COLO829 (cell line): ENCODE data around the gene EEIG1.
A peak's percentile ranks its signal among the peaks of the same experiment; 100 is the strongest.
"Not testable (repeated sequence)": the region's sequence is repeated elsewhere in the genome, so short reads cannot be mapped to it uniquely, and the experiment has no call there.

ENCODE experiments used
- DNase-seq: peaks from one replicate; pipeline ENCODE4 v3.0.0; 2012; ENCODE audit warnings: low spot score

Gene EEIG1

DNA sequence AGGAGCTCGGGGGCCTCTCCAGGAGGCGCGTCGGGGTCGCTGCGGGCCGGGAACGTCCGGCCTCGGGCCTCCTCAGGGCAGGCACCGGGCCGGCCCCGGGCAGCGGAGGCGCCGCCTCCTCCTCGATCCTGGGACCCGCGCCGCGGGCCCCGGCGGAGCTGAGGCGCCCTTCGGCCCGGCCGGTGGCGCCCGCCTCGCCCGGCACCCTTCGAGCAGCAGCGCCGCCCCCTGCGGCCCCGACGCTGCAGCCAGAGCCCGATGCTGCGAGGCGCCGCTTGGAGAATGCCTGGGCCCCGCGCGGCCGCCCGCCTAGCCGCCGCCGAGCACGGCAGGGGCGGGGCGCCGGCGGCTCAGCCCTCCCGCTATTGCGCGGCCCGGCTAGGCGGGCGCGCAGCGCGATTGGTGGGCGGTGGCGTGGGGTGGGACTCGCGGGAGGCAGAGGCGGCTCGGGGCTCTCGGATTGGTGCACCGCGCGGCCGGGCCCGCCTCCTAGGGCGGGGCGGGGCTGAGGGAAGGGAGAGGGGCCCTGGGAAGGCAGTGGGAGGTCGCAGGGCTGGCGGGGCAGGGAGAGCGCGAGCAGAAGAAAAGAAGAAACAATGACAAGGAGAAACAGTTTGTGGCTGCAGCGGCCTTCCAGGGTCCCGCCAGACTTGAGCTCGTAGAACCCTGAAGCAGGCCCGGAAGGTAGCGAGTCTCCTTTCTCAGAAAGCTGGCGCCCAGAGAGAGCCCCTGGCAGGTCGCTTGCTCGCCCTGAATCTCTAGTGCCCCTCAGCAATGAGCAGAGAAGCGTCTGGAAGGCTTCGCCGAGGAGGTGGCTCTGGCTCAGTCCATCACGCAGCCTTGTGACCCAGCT, at the start of gene EEIG1:
TSS of gene EEIG1 (minus strand) at position 284 of the 853 bp plus-strand sequence. CDS start 852 bp downstream, outside the sequence.
- DNase-seq, result peak; percentile 94

DNA sequence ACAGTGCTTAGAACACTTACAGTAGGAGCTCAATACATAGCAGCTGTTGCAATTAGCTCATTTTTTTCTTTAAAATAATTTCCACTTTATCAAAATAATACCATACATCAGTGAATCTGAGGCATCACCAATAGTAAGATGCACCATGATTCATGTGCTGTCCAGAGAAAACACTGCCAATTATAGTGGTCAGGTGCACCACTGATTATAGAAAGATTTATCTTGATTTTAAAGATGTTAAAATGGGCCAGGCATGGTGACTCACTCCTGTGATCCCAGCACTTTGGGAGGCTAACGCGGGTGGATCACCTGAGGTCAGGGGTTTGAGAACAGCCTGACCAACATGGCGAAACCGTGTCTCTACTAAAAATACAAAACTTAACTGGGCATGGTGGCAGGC, 46.9 kb upstream of the EEIG1 start:
- DNase-seq, result no peak

DNA sequence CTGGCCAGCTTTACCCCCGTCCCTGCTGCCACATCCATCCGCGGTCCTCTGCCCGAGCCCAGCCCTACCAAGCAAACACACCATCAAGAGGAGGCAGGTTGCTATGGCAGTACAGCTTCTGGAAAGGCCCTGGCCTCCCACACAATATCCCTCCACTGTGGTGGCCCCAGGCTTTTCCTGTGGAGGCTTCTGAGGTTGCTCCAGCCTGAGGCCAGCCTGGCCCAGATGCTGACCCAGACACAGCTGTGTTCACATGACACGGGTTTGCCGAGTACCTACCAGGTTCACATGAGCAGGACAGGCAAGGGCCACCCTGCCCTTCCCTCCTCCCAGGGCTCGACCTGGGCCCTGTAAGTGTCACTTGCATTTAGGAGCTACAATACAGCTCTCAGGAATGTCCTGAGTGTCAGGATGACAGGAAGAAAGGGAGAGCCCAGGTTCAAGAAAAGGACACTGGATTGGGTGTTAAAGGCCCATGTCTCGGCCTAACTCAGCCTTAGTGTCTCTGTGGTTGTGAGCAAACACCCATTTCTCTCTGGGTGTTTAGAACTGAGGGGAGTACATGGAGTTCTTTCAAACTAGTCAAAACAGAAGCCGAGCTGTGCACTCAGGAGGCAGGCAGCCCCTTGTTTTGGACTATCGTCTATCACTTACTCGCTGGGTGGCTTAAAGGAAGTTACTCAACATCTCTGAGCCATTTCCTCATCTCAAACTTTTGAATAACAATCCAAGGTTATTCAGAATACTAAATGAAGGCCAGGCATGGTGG, 46.2 kb upstream of the EEIG1 start:
- DNase-seq, result no peak

DNA sequence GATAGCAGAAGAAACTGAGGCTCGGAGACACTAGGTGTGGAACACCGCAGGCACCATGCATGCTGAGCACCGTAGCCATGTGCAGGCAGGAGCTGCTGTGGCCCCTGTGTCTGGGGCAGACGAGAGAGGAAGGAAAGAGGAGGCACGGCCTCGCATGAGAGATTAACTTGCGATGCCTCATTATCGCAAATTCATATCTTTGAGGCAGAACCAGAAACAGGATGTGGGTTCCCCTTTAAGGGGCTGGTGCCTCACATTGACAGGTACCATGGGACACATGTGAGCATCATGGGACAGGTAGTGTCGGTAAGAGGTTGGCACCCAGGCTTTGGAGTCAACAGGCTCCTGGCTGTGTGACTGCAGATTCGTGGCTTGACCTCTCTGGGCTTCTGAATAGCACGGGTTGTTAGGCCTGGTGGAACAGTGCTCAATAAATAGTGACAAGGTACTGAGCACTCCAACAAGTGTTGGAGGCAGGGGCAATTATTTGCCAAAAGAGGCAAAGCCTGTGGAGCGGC, 45.5 kb upstream of the EEIG1 start:
- no peak for DNase-seq

DNA sequence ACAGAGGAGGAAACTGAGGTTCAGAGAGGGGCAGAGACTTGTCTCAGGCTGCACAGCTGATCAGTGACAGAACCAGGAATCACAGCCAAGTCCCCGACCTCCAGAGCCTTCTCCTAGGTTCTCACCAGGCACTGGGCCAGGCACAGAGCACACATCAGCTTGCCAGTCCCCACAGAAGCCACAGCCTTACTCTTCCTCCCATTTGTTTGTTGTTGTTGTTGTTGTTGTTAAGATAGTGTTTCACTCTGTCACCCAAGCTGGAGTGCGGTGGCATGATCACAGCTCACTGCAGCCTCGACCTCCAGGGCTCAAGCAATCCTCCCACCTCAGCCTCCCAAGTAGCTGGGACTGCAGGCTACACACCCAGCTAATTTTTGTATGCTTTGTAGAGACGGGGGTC, 44.9 kb upstream of the EEIG1 start:
- no peak for DNase-seq

DNA sequence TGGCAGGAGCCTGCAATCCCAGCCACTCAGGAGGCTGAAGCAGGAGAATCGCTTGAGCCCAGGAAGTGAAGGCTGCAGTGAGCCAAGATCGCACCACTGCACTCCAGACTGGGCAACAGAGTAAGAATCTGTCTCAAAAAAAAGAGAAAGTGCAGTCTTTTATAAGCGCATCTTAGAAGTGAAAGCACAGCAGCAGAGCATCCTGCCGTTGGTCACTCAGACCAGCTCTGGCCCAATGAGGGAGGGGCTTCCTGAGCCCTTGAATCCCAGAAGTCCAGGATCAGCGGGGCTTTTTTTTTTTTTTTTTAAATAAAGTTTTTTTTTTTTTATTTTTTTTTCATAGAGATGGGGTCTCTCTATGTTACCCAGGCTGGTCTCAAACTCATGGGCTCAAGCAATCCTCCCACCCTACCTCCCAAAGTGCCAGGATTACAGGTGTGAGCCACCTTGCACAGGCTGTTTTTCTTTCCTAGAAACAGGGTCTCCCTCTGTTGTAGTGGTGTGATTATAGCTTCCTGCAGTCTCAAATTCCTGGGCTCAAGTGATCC, 44.0 kb upstream of the EEIG1 start:
- DNase-seq, result no peak

DNA sequence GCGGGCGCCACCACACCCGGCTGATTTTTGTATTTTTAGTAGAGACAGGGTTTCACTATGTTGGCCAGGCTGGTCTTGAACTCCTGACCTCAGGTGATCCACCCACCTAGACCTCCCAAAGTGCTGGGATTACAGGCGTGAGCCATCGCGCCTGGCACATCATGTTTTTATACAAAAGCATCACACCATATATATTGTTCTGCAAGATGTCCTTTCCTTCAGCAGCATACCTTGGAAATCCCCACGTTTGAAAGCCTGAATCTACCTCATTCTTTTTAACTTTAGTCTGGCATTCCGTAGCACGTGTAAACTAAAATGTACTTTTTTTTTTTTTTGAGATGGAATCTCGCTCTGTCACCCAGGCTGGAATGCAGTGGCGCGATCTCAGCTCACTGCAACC, 42.9 kb upstream of the EEIG1 start:
- not testable (repeated sequence) for DNase-seq

DNA sequence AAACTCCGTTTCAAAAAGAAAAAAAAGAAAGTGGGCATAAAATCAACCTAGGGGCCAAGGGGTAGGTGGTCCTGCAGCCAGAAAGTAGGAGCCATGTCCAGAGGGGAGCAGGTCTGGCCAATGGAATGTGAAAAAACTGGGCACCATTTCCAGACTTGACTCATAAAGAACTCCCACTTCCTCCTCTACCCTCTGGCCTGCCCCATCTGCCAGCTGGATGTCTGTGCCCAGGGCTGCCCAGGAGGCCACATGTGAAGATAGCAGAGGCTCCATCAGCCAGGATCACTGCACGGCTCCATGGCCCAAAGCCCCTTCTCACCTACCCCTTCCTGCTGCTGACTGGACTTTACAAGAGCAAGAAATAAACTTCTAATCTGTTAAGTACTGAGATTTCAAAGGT, 42.1 kb upstream of the EEIG1 start:
- no peak for DNase-seq

DNA sequence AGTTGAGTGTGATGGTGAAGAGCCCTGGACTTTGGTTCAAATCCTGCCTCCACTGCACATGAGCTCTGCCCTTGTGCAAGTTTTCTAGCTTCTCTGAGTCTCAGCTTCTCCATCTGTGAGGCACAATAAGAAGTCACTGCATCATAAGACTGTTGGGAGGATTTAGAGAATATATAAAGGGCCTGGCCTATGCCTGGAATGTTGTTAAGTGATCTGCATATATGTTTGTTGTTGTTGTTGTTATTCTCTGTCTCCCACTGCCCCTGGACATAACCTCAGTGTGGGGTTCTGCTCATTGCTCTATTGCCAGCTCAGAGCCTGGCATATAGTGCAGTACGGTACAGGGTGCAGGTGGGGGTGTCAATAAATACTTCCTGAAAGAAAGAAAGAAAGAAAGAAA, 40.3 kb upstream of the EEIG1 start:
- no peak for DNase-seq

DNA sequence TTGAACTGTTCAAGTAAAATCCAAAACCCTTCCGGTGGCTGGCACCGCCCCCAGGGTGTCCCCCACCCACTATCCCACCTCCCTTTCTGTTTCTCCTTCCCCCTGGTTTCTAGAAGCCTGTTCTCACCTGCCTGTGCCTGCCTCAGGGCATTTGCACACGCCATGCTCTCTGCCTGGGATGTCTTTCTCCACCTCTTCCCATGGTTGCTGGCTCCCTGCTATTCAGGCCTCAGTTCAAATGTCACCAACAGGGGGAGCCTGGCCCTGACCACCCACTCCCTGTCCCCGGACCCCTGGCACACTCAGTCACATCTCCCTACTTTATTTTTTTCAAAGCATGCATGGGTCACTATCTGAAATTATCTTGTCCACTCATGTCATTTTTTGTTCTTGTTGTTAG, 39.9 kb upstream of the EEIG1 start:
- no peak for DNase-seq

DNA sequence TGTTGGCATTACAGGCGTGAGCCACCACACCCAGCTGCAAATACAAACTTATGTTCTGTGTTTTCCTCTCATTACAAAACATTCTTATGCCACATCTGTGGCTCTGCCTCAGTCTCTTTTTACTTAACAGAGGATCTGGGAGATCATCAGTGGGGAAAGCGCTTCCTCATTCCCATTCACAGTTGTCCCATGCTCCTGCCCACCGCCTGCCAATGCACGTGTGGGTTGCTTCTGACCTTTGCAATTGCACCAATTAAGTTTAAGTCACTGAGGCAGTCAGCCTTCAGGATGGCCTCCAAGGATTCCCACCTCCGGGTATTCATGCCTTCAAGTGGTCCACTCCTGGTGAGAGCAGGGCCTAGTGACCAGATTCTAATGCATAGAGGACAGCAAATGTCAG, 34.9 kb upstream of the EEIG1 start:
- DNase-seq, result no peak

DNA sequence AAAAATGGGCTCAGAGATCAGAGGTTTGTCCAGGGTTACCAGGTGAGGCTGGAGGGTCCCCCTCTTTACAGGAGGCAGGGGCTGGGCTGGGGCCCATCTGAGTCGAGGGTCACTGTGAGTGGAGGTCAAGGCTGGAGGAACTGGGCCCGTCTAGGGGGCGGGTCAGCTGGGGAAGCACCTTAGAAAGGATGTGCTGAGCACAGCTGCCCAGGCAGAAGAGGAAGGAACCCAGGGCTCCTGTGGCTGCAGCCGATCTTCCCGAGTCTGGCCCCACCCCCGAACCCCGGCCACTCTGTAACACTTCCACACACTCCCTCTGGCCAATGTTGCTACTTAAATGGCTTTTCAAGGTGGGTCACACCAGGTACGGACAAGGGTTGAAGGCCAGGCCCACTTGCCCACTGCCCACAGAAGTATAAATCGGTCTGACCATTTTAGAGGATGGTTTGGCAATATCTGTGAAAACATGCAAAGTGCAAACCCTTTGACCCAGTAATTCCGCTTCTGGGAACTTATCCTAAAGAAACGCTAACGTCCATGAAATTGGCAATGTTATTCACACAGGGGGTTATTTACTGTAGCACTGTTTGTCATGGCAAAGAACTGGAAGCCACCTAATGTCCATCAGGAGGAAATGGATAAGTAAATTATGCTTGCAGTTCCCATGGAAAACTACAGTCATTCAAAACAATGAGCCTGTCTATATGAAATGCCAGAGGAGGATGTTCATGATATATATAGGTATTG, 30.5 kb upstream of the EEIG1 start:
- DNase-seq, result no peak

DNA sequence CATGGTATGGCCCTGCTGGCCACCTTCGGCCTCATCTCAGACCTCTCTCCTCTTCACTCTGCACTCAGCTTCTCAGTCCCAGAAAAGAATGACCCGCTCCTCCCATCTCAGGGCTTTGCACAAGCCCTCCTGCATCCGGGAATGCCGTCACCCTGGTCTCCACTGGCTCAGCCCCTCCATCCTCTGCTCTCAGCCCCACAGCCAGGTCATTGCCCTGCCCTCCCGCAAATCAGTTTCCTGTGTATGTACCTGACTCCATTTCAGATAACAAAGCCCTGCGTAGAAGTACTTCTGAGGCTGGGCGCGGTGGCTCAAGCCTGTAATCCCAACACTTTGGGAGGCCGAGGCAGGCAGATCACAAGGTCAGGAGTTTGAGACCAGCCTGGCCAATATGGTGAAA, 28.9 kb upstream of the EEIG1 start:
- DNase-seq, result no peak

DNA sequence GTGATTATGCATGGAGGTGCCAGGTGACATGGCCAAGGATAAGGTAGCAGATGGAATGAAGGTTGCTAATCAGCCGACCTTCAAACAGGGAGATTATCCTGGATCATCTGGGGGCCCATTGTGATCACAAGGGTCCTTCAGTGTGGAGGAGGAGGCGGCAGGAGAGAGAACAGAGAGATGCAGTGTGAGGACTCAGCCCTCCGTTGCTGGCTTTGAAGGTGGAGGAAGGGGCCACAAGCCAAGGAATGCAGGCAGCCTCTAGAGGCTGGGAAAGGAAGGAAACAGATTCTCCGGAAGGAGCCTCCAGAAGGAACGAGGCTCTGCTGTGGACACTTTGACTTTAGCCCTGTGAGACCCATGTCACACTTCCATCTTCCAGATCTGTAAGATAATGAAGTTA, 27.4 kb upstream of the EEIG1 start:
- DNase-seq, result no peak

DNA sequence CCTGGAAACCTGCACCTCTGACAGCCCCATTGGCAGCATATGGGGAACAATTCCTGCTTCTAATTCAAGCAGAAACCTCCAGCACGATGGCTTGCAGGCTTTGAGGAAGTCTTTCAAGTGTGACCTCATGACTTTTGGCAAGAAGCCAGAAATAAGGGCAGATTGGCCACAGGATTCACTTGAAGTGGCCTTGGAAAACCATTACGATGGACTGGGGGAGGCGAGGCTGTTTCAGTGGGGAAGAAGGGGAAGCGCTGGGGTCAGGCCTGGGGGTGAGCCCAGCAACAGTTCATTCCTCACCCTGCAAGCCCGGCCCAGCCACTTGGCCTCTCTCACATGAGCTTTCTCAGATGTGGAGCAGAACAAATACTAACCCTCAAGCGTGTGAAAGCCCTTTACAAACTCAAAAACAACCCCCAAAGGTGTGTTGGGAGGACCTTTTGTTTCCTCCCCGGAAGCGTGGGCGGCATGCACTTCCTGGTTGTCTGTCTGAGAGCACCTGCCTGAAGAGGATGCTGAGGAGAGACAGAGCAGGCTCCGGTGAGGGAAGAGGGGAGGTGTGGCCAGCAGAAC, 26.9 kb upstream of the EEIG1 start:
- no peak for DNase-seq

DNA sequence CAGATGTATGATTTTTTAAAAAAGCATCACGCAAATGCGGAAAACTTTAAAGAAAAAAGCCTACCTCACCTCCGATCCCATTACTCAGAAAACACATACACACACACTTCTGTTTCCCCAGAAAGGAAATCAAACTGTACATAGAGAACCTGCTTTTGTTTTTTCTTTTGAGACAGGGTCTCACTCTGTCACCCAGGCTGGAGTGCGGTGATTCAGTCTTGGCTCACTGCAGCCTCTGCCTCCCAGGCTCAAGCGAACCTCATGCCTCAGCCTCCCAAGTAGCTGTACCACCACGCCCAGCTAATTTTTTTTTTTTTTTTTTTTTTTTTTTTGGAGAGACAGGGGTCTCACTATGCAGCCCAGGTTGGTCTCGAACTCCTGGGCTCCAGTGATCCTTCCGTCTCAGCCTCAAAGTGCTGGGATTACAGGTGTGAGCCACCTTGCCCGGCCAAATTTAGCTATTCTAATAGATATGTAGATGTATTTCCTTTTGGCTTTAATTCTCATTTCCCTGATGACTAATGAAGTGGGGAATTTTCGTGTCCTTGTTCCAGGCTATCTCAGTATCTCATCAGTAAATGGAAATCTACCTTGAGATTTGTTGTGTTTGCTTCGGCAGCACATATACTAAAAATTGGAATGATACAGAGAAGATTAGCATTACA, 25.7 kb upstream of the EEIG1 start:
- no peak for DNase-seq

DNA sequence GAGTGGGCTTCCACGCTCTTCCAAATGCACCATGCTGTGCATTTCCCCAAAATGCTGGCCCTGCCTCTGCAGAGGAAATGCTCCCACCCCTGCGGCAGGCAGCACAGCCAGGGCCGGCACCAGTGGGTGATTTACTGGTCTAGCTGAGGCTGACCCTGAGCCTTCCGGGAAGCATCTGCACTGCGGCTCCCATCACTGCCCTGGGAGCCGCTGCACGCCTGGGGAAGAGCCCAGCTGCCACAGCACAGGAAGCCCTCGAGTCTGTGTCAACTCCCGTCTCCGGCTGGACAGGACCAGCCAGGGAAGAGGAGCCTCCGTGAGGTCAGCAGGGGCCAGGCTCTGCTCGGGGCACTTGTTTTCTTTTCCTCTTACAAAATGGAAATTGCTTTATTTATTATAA, 25.1 kb upstream of the EEIG1 start:
- no peak for DNase-seq

DNA sequence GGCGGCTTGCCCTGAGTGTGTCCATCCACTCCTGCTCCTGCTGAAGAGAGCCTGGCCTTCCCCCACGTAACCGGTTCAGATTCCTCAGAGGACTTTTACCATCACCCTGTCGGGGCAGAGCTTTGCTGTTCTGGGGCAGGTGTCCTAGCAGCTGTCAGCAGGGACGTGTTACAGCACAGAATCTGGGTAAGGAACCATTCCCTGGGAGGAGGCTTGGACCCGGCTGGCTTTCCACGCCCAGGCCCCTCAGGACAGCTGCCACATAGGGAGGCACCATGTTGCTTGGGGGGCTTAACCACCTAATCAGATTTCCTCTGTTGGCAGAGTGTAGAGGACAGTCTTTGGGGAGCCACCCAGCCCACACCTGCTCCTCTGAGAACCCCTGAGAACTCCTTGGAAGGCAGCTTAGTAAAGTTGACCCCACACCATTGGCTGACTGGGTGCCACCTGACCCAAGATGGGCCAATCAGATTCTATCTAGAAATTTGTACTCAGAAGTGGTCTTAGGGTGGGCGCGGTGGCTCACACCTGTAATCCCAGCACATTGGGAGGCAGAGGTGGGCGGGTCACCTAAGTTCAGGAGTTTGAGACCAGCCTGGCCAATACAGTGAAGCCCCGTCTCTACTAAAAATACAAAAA, 23.3 kb upstream of the EEIG1 start:
- DNase-seq, result no peak

DNA sequence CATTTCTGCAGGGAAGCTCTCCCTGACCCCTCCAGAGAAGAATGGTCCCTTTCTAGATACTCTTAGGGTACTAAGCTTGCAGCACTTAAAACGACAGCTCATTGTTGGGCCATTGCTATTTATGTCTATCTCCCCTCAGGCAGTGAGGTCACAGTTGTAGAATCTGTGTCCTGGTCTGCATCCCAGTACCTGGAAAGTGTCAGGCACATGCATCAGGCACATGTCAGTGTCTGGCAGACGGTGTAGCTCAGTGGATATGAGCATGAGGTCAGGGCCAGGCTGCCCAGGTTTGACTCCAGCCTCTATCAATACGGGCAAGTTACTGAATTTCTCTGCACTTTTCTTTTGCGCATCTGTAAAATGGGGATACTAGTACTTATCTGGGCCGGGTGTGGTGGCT, 22.2 kb upstream of the EEIG1 start:
- no peak for DNase-seq

DNA sequence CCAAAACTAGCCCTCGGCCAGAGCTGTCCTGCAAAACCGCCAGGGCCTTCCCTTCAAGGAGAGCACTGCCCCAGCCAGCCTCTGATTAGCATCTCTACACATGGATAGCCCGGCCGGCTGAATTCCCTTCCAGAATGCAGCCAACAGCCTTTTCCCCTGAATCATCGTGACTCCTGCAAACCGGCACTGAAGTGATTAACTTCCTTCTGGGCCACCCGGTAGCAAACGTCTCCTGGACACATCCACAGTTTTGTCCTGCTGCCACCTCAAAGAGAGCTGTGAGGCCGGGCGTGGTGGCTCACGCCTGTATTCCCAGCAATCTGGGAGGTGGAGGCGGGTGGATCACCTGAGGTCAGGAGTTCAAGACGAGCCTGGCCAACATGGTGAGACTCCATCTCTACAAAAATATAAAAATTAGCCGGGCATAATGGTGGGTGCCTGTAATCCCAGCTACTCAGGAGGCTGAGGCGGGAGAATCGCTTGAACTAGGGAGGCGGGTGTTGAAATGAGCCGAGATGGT, 21.1 kb upstream of the EEIG1 start:
- DNase-seq, result no peak
